ENCODE data around the gene BICC1. TPM values are rescaled to one million over a fixed set of nuclear protein-coding genes. Genes with fewer than 3 reads are reported as not detected.

The BICC1 gene
- total RNA-seq, 2 donors from 2014 or later: 35.3 to 42.0 TPM

Other genes starting within 250 kb of the BICC1 start
- 1 to 10 TPM; 3.1 to 4.6 TPM for gene IPMK, start 245.0 kb upstream of the BICC1 start, total RNA-seq
- 1 to 10 TPM; 3.0 to 8.3 TPM for gene CISD1, start 243.7 kb upstream of the BICC1 start, total RNA-seq
- 1 to 10 TPM; 3.0 to 7.5 TPM for gene UBE2D1, start 177.9 kb upstream of the BICC1 start, total RNA-seq
- gene TFAM, start 127.5 kb upstream of the BICC1 start, total RNA-seq: 10 to 100 TPM in 1 of 2 donors, 1 to 10 TPM in 1; 2.6 to 10.1 TPM